Immature natural killer cell (primary cell): ENCODE results near the gene ITPRID2. TPM values are rescaled to one million over a fixed set of nuclear protein-coding genes. Genes with fewer than 3 reads are reported as not detected.

Source experiments
- DNase-seq, 3 donors: peaks; one replicate each; pipeline ENCODE4 v3.0.0; 2022; ENCODE audit warnings: mixed read lengths in 1 of 3
- H3K27ac Mint-ChIP-seq, 6 donors: one replicate each; pipeline ENCODE4 v1.8.0; 2020; ENCODE audit warnings: mixed read lengths in 6 of 6, mild to moderate bottlenecking in 5 of 6, inconsistent platforms in 4 of 6, moderate library complexity in 3 of 6
- H3K27me3 Mint-ChIP-seq, 3 donors: one replicate each; pipeline ENCODE4 v1.8.0; 2020 to 2021; ENCODE audit warnings: low read depth in 3 of 3, mild to moderate bottlenecking in 3 of 3, mixed read lengths in 3 of 3, moderate library complexity in 3 of 3, inconsistent platforms in 1 of 3
- H3K36me3 Mint-ChIP-seq, 3 donors: one replicate each; pipeline ENCODE4 v1.8.0; 2020; ENCODE audit warnings: mixed read lengths in 3 of 3, inconsistent platforms in 2 of 3, mild to moderate bottlenecking in 2 of 3
- H3K4me1 Mint-ChIP-seq, 2 donors: one replicate each; pipeline ENCODE4 v1.8.0; 2020; ENCODE audit warnings: inconsistent platforms in 2 of 2, mild to moderate bottlenecking in 2 of 2, mixed read lengths in 2 of 2, moderate library complexity in 1 of 2
- H3K4me3 Mint-ChIP-seq, 5 donors: one replicate each; pipeline ENCODE4 v1.8.0; 2020; ENCODE audit warnings: mild to moderate bottlenecking in 5 of 5, mixed read lengths in 5 of 5, inconsistent platforms in 3 of 5, moderate library complexity in 3 of 5
- H3K9me3 Mint-ChIP-seq, 6 donors: one replicate each; pipeline ENCODE4 v1.8.0; 2020; ENCODE audit warnings: mild to moderate bottlenecking in 6 of 6, mixed read lengths in 6 of 6, inconsistent platforms in 4 of 6, moderate library complexity in 3 of 6
- polyA plus RNA-seq, 3 donors: library from polyadenylated mRNA; unstranded; fragments of 300-500 nt; fragmentation: Illumina TruSeq; gene quantifications; one replicate each; pipeline ENCODE4 v1.2.3, GENCODE V29; 2021

The ITPRID2 gene
- polyA plus RNA-seq, 3 donors from 2014 or later = 3.2 to 9.3 (median 8.7) TPM

- Mint-ChIP-seq H3K9me3 (no peaks in the 10 kb centered on the region), H3K4me1 (no peaks in the 10 kb centered on the region), H3K4me3 (no peak overlapping the region), H3K27ac (no peak overlapping the region), H3K27me3 (peaks cover 0 to 6% (median 4%) of the 10 kb centered on the region in 3 donors), H3K36me3 (no peaks in the 10 kb centered on the region)
- no peak for DNase-seq
Measured at GRCh38 chr2:181859803-181860202, 31.7 kb upstream of the ITPRID2 start.

GRCh38 chr2:181861379-181861778 lies 30.2 kb upstream of the ITPRID2 start:
- Mint-ChIP-seq H3K27me3 (peaks cover 0 to 6% (median 4%) of the 10 kb centered on the region in 3 donors), H3K9me3 (no peaks in the 10 kb centered on the region), H3K27ac (no peak overlapping the region), H3K4me3 (no peak overlapping the region), H3K36me3 (no peaks in the 10 kb centered on the region), H3K4me1 (no peaks in the 10 kb centered on the region)
- no peak for DNase-seq

GRCh38 chr2:181862583-181863281 lies 28.8 kb upstream of the ITPRID2 start:
- H3K27ac Mint-ChIP-seq = no peak overlapping the region
- H3K27me3 Mint-ChIP-seq = peaks cover 0 to 6% (median 4%) of the 10 kb centered on the region in 3 donors
- H3K9me3 Mint-ChIP-seq = no peaks in the 10 kb centered on the region
- no peak overlapping the region for H3K4me3 Mint-ChIP-seq
- no peak for DNase-seq
- no peaks in the 10 kb centered on the region for H3K4me1 Mint-ChIP-seq
- no peaks in the 10 kb centered on the region for H3K36me3 Mint-ChIP-seq

- Mint-ChIP-seq H3K4me1 (no peaks in the 10 kb centered on the region), H3K4me3 (no peak overlapping the region), H3K9me3 (no peaks in the 10 kb centered on the region), H3K27ac (no peak overlapping the region), H3K27me3 (peaks cover 0 to 4% (median 4%) of the 10 kb centered on the region in 3 donors), H3K36me3 (no peaks in the 10 kb centered on the region)
- DNase-seq = no peak
Measured at GRCh38 chr2:181872178-181872577, 19.4 kb upstream of the ITPRID2 start.

- no peaks in the 10 kb centered on the region for H3K4me1 Mint-ChIP-seq
- no peaks in the 10 kb centered on the region for H3K36me3 Mint-ChIP-seq
- no peak overlapping the region for H3K4me3 Mint-ChIP-seq
- H3K27me3 Mint-ChIP-seq = peaks cover 0 to 6% (median 4%) of the 10 kb centered on the region in 3 donors
- DNase-seq = no peak
- H3K27ac Mint-ChIP-seq = no peak overlapping the region
- H3K9me3 Mint-ChIP-seq = no peaks in the 10 kb centered on the region
Measured at GRCh38 chr2:181876614-181877063, 14.9 kb upstream of the ITPRID2 start.

GRCh38 chr2:181877181-181877664 lies 14.3 kb upstream of the ITPRID2 start:
- H3K4me3 Mint-ChIP-seq = no peak overlapping the region
- H3K4me1 Mint-ChIP-seq = no peaks in the 10 kb centered on the region
- DNase-seq = no peak
- peaks cover 0 to 6% (median 4%) of the 10 kb centered on the region in 3 donors for H3K27me3 Mint-ChIP-seq
- no peaks in the 10 kb centered on the region for H3K9me3 Mint-ChIP-seq
- H3K36me3 Mint-ChIP-seq = no peaks in the 10 kb centered on the region
- H3K27ac Mint-ChIP-seq = no peak overlapping the region

- Mint-ChIP-seq H3K36me3 (no peaks in the 10 kb centered on the region), H3K4me3 (no peak overlapping the region), H3K27me3 (peaks cover 0 to 3% (median 0%) of the 10 kb centered on the region in 3 donors), H3K4me1 (no peaks in the 10 kb centered on the region), H3K27ac (no peak overlapping the region), H3K9me3 (no peaks in the 10 kb centered on the region)
- DNase-seq = no peak
Measured at GRCh38 chr2:181878448-181878847, 13.1 kb upstream of the ITPRID2 start.

GRCh38 chr2:181879295-181879694 lies 12.2 kb upstream of the ITPRID2 start:
- Mint-ChIP-seq H3K4me3 (no peak overlapping the region), H3K4me1 (no peaks in the 10 kb centered on the region)

GRCh38 chr2:181882246-181883020 lies 9.1 kb upstream of the ITPRID2 start:
- no peak overlapping the region for H3K27ac Mint-ChIP-seq
- no peaks in the 10 kb centered on the region for H3K9me3 Mint-ChIP-seq
- H3K4me3 Mint-ChIP-seq = no peak overlapping the region
- H3K27me3 Mint-ChIP-seq = peaks cover 1 to 15% (median 6%) of the 10 kb centered on the region in 3 donors
- H3K36me3 Mint-ChIP-seq = no peaks in the 10 kb centered on the region
- DNase-seq = no peak
- H3K4me1 Mint-ChIP-seq = no peaks in the 10 kb centered on the region

More at GRCh38 chr2:181879295-181879694, 12.2 kb upstream of the ITPRID2 start:
- H3K27me3 Mint-ChIP-seq = peaks cover 0 to 3% (median 2%) of the 10 kb centered on the region in 3 donors
- no peaks in the 10 kb centered on the region for H3K36me3 Mint-ChIP-seq
- no peak overlapping the region for H3K27ac Mint-ChIP-seq
- no peak for DNase-seq
- H3K9me3 Mint-ChIP-seq = no peaks in the 10 kb centered on the region

- Mint-ChIP-seq H3K27me3 (peaks cover 2 to 17% (median 8%) of the 10 kb centered on the region in 3 donors), H3K4me1 (no peaks in the 10 kb centered on the region), H3K4me3 (no peak overlapping the region), H3K9me3 (no peaks in the 10 kb centered on the region), H3K36me3 (no peaks in the 10 kb centered on the region), H3K27ac (no peak overlapping the region)
- no peak for DNase-seq
Measured at GRCh38 chr2:181884601-181885000, 6.9 kb upstream of the ITPRID2 start.

GRCh38 chr2:181885096-181885495 lies 6.4 kb upstream of the ITPRID2 start:
- no peak for DNase-seq
- Mint-ChIP-seq H3K9me3 (no peaks in the 10 kb centered on the region), H3K27me3 (peaks cover 2 to 17% (median 12%) of the 10 kb centered on the region in 3 donors), H3K4me1 (no peaks in the 10 kb centered on the region), H3K4me3 (no peak overlapping the region), H3K27ac (no peak overlapping the region), H3K36me3 (no peaks in the 10 kb centered on the region)

- H3K27ac Mint-ChIP-seq = no peak overlapping the region
- no peaks in the 10 kb centered on the region for H3K9me3 Mint-ChIP-seq
- peaks cover 3 to 4% of the 10 kb centered on the region in 2 donors for H3K4me1 Mint-ChIP-seq
- no peak for DNase-seq
- peaks cover 2 to 21% (median 16%) of the 10 kb centered on the region in 3 donors for H3K27me3 Mint-ChIP-seq
- H3K4me3 Mint-ChIP-seq = no peak overlapping the region
- H3K36me3 Mint-ChIP-seq = no peaks in the 10 kb centered on the region
Measured at GRCh38 chr2:181886192-181886591, 5.3 kb upstream of the ITPRID2 start.

- Mint-ChIP-seq H3K4me1 (peaks cover 4 to 7% of the 10 kb centered on the region in 2 donors), H3K27ac (no peak overlapping the region), H3K9me3 (no peaks in the 10 kb centered on the region), H3K27me3 (peaks cover 2 to 22% (median 17%) of the 10 kb centered on the region in 3 donors), H3K4me3 (no peak overlapping the region), H3K36me3 (no peaks in the 10 kb centered on the region)
- no peak for DNase-seq
Measured at GRCh38 chr2:181887045-181887444, 4.5 kb upstream of the ITPRID2 start.

GRCh38 chr2:181889776-181890175 lies 1.8 kb upstream of the ITPRID2 start:
- H3K9me3 Mint-ChIP-seq = no peaks in the 10 kb centered on the region
- peaks cover 3 to 22% (median 17%) of the 10 kb centered on the region in 3 donors for H3K27me3 Mint-ChIP-seq
- DNase-seq = no peak
- H3K27ac Mint-ChIP-seq = no peak overlapping the region
- H3K4me1 Mint-ChIP-seq = peaks cover 21 to 34% of the 10 kb centered on the region in 2 donors
- peak overlapping the region in 2 of 5 donors; percentile 8 to 51 for H3K4me3 Mint-ChIP-seq
- peaks cover 0 to 4% (median 0%) of the 10 kb centered on the region in 3 donors for H3K36me3 Mint-ChIP-seq
